ENCODE results near the gene SGMS1. TPM values are rescaled to one million over a fixed set of nuclear protein-coding genes. Genes with fewer than 3 reads are reported as not detected.

SGMS1 gene
- total RNA-seq, 5 donors from 2014 or later (not counting 1 experiment from before 2014, with no cell fraction given): 28.4 to 39.7 (median 32.6) TPM

- DNase-seq (no peak), ATAC-seq (replicated peaks in 1 of 4) (no peak)
- no peak overlapping the region for H3K27ac ChIP-seq (ENCODE audit: low read length)
- H3K4me3 ChIP-seq (ENCODE audit: control insufficient read depth in 1 of 2, extremely low read depth in 1 of 2, low read length in 1 of 2): no peak overlapping the region
- Mint-ChIP-seq H3K27ac (no peak overlapping the region), H3K27me3 (no peaks in the 10 kb centered on the region), H3K4me3 (no peak overlapping the region), H3K9me3 (peaks cover 0 to 4% (median 0%) of the 10 kb centered on the region in 3 donors), H3K36me3 (peaks cover 26% of the 10 kb centered on the region), H3K4me1 (peaks cover 47 to 60% (median 58%) of the 10 kb centered on the region in 3 donors)
- POLR2A ChIA-PET: no interaction called here
- H3K36me3 ChIP-seq (ENCODE audit: control insufficient read depth in 2 of 2, extremely low read depth in 1 of 2, insufficient read depth in 1 of 2, low read length in 1 of 2): peaks cover 4 to 7% of the 10 kb centered on the region in 2 donors
- no peaks in the 10 kb centered on the region for H3K27me3 ChIP-seq (replicated peaks in 1 of 2; ENCODE audit: control insufficient read depth in 2 of 2, extremely low read depth in 1 of 2, insufficient read depth in 2 of 2, low read length in 1 of 2)
- CTCF ChIA-PET: interaction anchor here in 1 of 2 donors (0.9 kb wide), 1 partner anchor 30 kb away, joined by 3 read pairs; no protein-coding TSS in a partner anchor
- H3K9me3 ChIP-seq: no peaks in the 10 kb centered on the region
- peaks cover 5 to 7% of the 10 kb centered on the region in 2 experiments for H3K4me1 ChIP-seq (ENCODE audit: control insufficient read depth in 1 of 2, extremely low read depth in 1 of 2, insufficient read depth in 2 of 2, low read length in 2 of 2)
These were observed 150.8 kb downstream of the SGMS1 start for GRCh38 chr10:50472914-50473313.

GRCh38 chr10:50471583-50471975 is 152.2 kb downstream of the SGMS1 start:
- H3K27ac ChIP-seq (ENCODE audit: low read length): no peak overlapping the region
- no peaks in the 10 kb centered on the region for H3K27me3 ChIP-seq (replicated peaks in 1 of 2; ENCODE audit: control insufficient read depth in 2 of 2, extremely low read depth in 1 of 2, insufficient read depth in 2 of 2, low read length in 1 of 2)
- DNase-seq (no peak), ATAC-seq (replicated peaks in 1 of 4) (no peak)
- ChIA-PET CTCF (no interaction called here), POLR2A (no interaction called here)
- WGBS (ENCODE audit: insufficient coverage): no CpG with 5 or more reads among the region's 3 CpGs
- H3K36me3 ChIP-seq (ENCODE audit: control insufficient read depth in 2 of 2, extremely low read depth in 1 of 2, insufficient read depth in 1 of 2, low read length in 1 of 2): peaks cover 0 to under 1% of the 10 kb centered on the region in 2 donors
- no peaks in the 10 kb centered on the region for H3K9me3 Mint-ChIP-seq
- H3K36me3 Mint-ChIP-seq: peaks cover 13% of the 10 kb centered on the region
- H3K9me3 ChIP-seq: no peaks in the 10 kb centered on the region
- peaks cover 60 to 68% (median 68%) of the 10 kb centered on the region in 3 donors for H3K4me1 Mint-ChIP-seq
- no peak overlapping the region for H3K27ac Mint-ChIP-seq
- peaks cover 5 to 7% of the 10 kb centered on the region in 2 experiments for H3K4me1 ChIP-seq (ENCODE audit: control insufficient read depth in 1 of 2, extremely low read depth in 1 of 2, insufficient read depth in 2 of 2, low read length in 2 of 2)
- H3K4me3 ChIP-seq (ENCODE audit: control insufficient read depth in 1 of 2, extremely low read depth in 1 of 2, low read length in 1 of 2): no peak overlapping the region
- H3K4me3 Mint-ChIP-seq: no peak overlapping the region
- H3K27me3 Mint-ChIP-seq: no peaks in the 10 kb centered on the region

GRCh38 chr10:50470798-50471582 is 152.8 kb downstream of the SGMS1 start:
- POLR2A ChIA-PET: interaction anchor here in 1 of 2 donors (0.6 kb wide), 2 partner anchors 27 to 212 kb away, joined by 3 to 4 read pairs; no protein-coding TSS in a partner anchor

GRCh38 chr10:50470345-50470744 is 153.4 kb downstream of the SGMS1 start:
- Mint-ChIP-seq H3K4me1 (peaks cover 67 to 72% (median 69%) of the 10 kb centered on the region in 3 donors), H3K4me3 (peak overlapping the region in 1 of 3 donors; percentile 22), H3K36me3 (peaks cover 12% of the 10 kb centered on the region), H3K27ac (peak overlapping the region in 1 of 2 donors; percentile 39), H3K9me3 (no peaks in the 10 kb centered on the region), H3K27me3 (no peaks in the 10 kb centered on the region)
- DNase-seq: peak in 2 of 35 experiments; percentile 0 to 6
- no peaks in the 10 kb centered on the region for H3K27me3 ChIP-seq (replicated peaks in 1 of 2; ENCODE audit: control insufficient read depth in 2 of 2, extremely low read depth in 1 of 2, insufficient read depth in 2 of 2, low read length in 1 of 2)
- ChIA-PET CTCF (interaction anchor here in 1 of 2 donors (0.6 kb wide), 1 partner anchor 13 kb away, joined by 3 read pairs; no protein-coding TSS in a partner anchor), POLR2A (interaction anchor here in 1 of 2 donors (0.6 kb wide), 1 partner anchor 28 kb away, joined by 3 read pairs; no protein-coding TSS in a partner anchor)
- no peaks in the 10 kb centered on the region for H3K9me3 ChIP-seq
- no peak overlapping the region for H3K4me3 ChIP-seq (ENCODE audit: control insufficient read depth in 1 of 2, extremely low read depth in 1 of 2, low read length in 1 of 2)
- no peaks in the 10 kb centered on the region for H3K36me3 ChIP-seq (ENCODE audit: control insufficient read depth in 2 of 2, extremely low read depth in 1 of 2, insufficient read depth in 1 of 2, low read length in 1 of 2)
- H3K27ac ChIP-seq (ENCODE audit: low read length): no peak overlapping the region
- H3K4me1 ChIP-seq (ENCODE audit: control insufficient read depth in 1 of 2, extremely low read depth in 1 of 2, insufficient read depth in 2 of 2, low read length in 2 of 2): peaks cover 5 to 7% of the 10 kb centered on the region in 2 experiments
- ATAC-seq (replicated peaks in 1 of 4): peak in 1 of 4 experiments; percentile 43

More at GRCh38 chr10:50470798-50471582, 152.8 kb downstream of the SGMS1 start:
- no peaks in the 10 kb centered on the region for H3K27me3 ChIP-seq (replicated peaks in 1 of 2; ENCODE audit: control insufficient read depth in 2 of 2, extremely low read depth in 1 of 2, insufficient read depth in 2 of 2, low read length in 1 of 2)
- peak overlapping the region in 1 of 2 donors; percentile 39 for H3K27ac Mint-ChIP-seq
- H3K27me3 Mint-ChIP-seq: no peaks in the 10 kb centered on the region
- no peaks in the 10 kb centered on the region for H3K36me3 ChIP-seq (ENCODE audit: control insufficient read depth in 2 of 2, extremely low read depth in 1 of 2, insufficient read depth in 1 of 2, low read length in 1 of 2)
- H3K9me3 ChIP-seq: no peaks in the 10 kb centered on the region
- H3K4me3 ChIP-seq (ENCODE audit: control insufficient read depth in 1 of 2, extremely low read depth in 1 of 2, low read length in 1 of 2): no peak overlapping the region
- H3K9me3 Mint-ChIP-seq: no peaks in the 10 kb centered on the region
- H3K36me3 Mint-ChIP-seq: peaks cover 13% of the 10 kb centered on the region
- no peak for ATAC-seq (replicated peaks in 1 of 4)
- peaks cover 5 to 7% of the 10 kb centered on the region in 2 experiments for H3K4me1 ChIP-seq (ENCODE audit: control insufficient read depth in 1 of 2, extremely low read depth in 1 of 2, insufficient read depth in 2 of 2, low read length in 2 of 2)
- CTCF ChIA-PET: interaction anchor here in 1 of 2 donors (0.6 kb wide), 1 partner anchor 13 kb away, joined by 3 read pairs; no protein-coding TSS in a partner anchor
- peaks cover 66 to 69% (median 68%) of the 10 kb centered on the region in 3 donors for H3K4me1 Mint-ChIP-seq
- no CpG with 5 or more reads among the region's 6 CpGs for WGBS (ENCODE audit: insufficient coverage)
- H3K27ac ChIP-seq (ENCODE audit: low read length): no peak overlapping the region
- no peak overlapping the region for H3K4me3 Mint-ChIP-seq
- DNase-seq: no peak

GRCh38 chr10:50469778-50470193 is 154.0 kb downstream of the SGMS1 start:
- no peaks in the 10 kb centered on the region for H3K9me3 ChIP-seq
- ChIA-PET POLR2A (no interaction called here), CTCF (no interaction called here)
- H3K27ac ChIP-seq (ENCODE audit: low read length): no peak overlapping the region
- no peak overlapping the region for H3K4me3 ChIP-seq (ENCODE audit: control insufficient read depth in 1 of 2, extremely low read depth in 1 of 2, low read length in 1 of 2)
- H3K27me3 ChIP-seq (replicated peaks in 1 of 2; ENCODE audit: control insufficient read depth in 2 of 2, extremely low read depth in 1 of 2, insufficient read depth in 2 of 2, low read length in 1 of 2): no peaks in the 10 kb centered on the region
- ATAC-seq (replicated peaks in 1 of 4): no peak
- no peak overlapping the region for H3K4me3 Mint-ChIP-seq
- peaks cover 14% of the 10 kb centered on the region for H3K36me3 Mint-ChIP-seq
- H3K36me3 ChIP-seq (ENCODE audit: control insufficient read depth in 2 of 2, extremely low read depth in 1 of 2, insufficient read depth in 1 of 2, low read length in 1 of 2): no peaks in the 10 kb centered on the region
- no peaks in the 10 kb centered on the region for H3K9me3 Mint-ChIP-seq
- H3K27me3 Mint-ChIP-seq: no peaks in the 10 kb centered on the region
- no peak overlapping the region for H3K27ac Mint-ChIP-seq
- H3K4me1 ChIP-seq (ENCODE audit: control insufficient read depth in 1 of 2, extremely low read depth in 1 of 2, insufficient read depth in 2 of 2, low read length in 2 of 2): peaks cover 5 to 7% of the 10 kb centered on the region in 2 experiments
- H3K4me1 Mint-ChIP-seq: peaks cover 64 to 77% (median 66%) of the 10 kb centered on the region in 3 donors
- WGBS (ENCODE audit: insufficient coverage): no CpG with 5 or more reads among the region's 3 CpGs
- DNase-seq: no peak

GRCh38 chr10:50469288-50469687 is 154.5 kb downstream of the SGMS1 start:
- H3K9me3 Mint-ChIP-seq: no peaks in the 10 kb centered on the region
- H3K27me3 Mint-ChIP-seq: no peaks in the 10 kb centered on the region
- no peak overlapping the region for H3K4me3 Mint-ChIP-seq
- ChIA-PET POLR2A (no interaction called here), CTCF (no interaction called here)
- no peaks in the 10 kb centered on the region for H3K9me3 ChIP-seq
- ATAC-seq (replicated peaks in 1 of 4): no peak
- WGBS (ENCODE audit: insufficient coverage): no CpG with 5 or more reads among the region's 1 CpG
- H3K27me3 ChIP-seq (replicated peaks in 1 of 2; ENCODE audit: control insufficient read depth in 2 of 2, extremely low read depth in 1 of 2, insufficient read depth in 2 of 2, low read length in 1 of 2): no peaks in the 10 kb centered on the region
- no peak for DNase-seq
- H3K36me3 Mint-ChIP-seq: peaks cover 17% of the 10 kb centered on the region
- H3K4me3 ChIP-seq (ENCODE audit: control insufficient read depth in 1 of 2, extremely low read depth in 1 of 2, low read length in 1 of 2): no peak overlapping the region
- no peak overlapping the region for H3K27ac Mint-ChIP-seq
- H3K4me1 ChIP-seq (ENCODE audit: control insufficient read depth in 1 of 2, extremely low read depth in 1 of 2, insufficient read depth in 2 of 2, low read length in 2 of 2): peaks cover 5 to 7% of the 10 kb centered on the region in 2 experiments
- no peak overlapping the region for H3K27ac ChIP-seq (ENCODE audit: low read length)
- H3K36me3 ChIP-seq (ENCODE audit: control insufficient read depth in 2 of 2, extremely low read depth in 1 of 2, insufficient read depth in 1 of 2, low read length in 1 of 2): no peaks in the 10 kb centered on the region
- peaks cover 64 to 77% (median 64%) of the 10 kb centered on the region in 3 donors for H3K4me1 Mint-ChIP-seq
